Parathyroid adenoma (tissue), 2 donors: ENCODE data around the gene TENT5C.

Experiments used
- H2AFZ ChIP-seq: fragments of 300-600 bp; sonication (generic); one replicate; pipeline ENCODE4 v1.7.0; 2017; ENCODE audit warnings: antibody characterized with exemption, mild to moderate bottlenecking
- H3K27ac ChIP-seq: fragments of 300-600 bp; sonication (generic); one replicate; pipeline ENCODE4 v1.7.0; 2017
- H3K27me3 ChIP-seq: fragments of 300-600 bp; sonication (generic); one replicate; pipeline ENCODE4 v1.7.0; 2017; ENCODE audit warnings: low read length; ENCODE audit not compliant: control insufficient read depth, insufficient read depth
- H3K36me3 ChIP-seq: fragments of 300-600 bp; sonication (generic); one replicate; pipeline ENCODE4 v1.7.0; 2017; ENCODE audit warnings: low read length; ENCODE audit not compliant: control insufficient read depth, insufficient read depth
- H3K4me1 ChIP-seq: fragments of 300-600 bp; sonication (generic); one replicate; pipeline ENCODE4 v1.7.0; 2017; ENCODE audit warnings: control low read depth
- H3K4me2 ChIP-seq: fragments of 300-600 bp; sonication (generic); one replicate; pipeline ENCODE4 v1.7.0; 2017; ENCODE audit warnings: low read length
- H3K4me3 ChIP-seq: fragments of 300-600 bp; sonication (generic); one replicate; pipeline ENCODE4 v1.7.0; 2017; ENCODE audit warnings: low read depth, low read length
- H3K79me2 ChIP-seq: fragments of 300-600 bp; sonication (generic); one replicate; pipeline ENCODE4 v1.7.0; 2017; ENCODE audit warnings: control low read depth
- H3K9ac ChIP-seq: fragments of 300-600 bp; sonication (generic); one replicate; pipeline ENCODE4 v1.7.0; 2017; ENCODE audit warnings: mild to moderate bottlenecking
- H3K9me3 ChIP-seq: fragments of 300-600 bp; sonication (generic); one replicate; pipeline ENCODE4 v1.7.0; 2017; ENCODE audit warnings: low read length; ENCODE audit not compliant: control insufficient read depth
- TF ChIP-seq, protein P1 (sequence below): fragments of 300-600 bp; sonication (generic); IDR thresholded peaks from one replicate; pipeline ENCODE4 v1.7.0; 2017; ENCODE audit warnings: antibody characterized with exemption, mild to moderate bottlenecking
- donor health status: primary hyperparathyroidism.

The TENT5C gene

DNA sequence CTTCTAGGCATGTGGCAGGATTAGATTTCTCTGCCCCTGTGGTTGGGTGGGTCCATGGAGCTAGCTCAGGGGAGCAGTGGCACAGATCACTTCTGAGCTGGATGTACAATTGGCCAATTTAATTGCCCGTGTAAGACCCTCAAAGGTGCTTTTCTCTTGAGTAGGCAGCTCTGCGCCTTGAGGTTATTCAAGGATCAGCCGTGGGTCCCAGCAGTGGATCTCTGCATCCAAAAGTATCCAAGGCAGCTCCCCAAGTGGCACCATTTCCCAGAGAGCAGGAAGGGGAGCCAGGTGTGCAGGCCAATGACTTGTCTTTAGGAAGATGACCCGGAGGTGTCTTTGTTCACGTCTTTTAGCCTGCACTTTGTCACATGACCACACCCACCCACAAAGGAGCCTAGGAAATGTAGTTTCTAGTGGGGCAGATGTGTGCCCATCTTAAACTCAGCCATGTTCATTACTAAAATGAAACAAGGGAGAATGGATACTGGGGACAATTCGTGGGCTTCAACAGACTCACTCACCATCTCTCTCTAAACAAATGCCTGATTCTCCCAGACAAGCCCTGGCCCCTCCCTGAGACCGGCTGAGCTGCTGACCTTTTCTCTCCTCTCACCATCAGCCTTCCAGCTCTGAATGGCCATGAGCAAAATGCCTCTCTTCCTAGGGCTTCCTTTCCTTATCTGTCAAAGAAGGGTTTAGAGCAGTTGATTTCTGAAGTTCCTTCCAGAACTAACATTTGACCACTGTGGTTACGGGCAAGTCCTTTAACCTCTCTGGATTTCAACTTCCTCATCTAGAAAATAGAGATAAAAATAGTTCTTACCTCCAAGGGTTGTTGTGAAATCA lies 41.4 kb upstream of the TENT5C start:
- H3K36me3 ChIP-seq: no peaks in the 10 kb centered on the region
- H3K4me2 ChIP-seq: no peak overlapping the region
- H3K27ac ChIP-seq: no peak overlapping the region
- peak overlapping the region; percentile 50 for H2AFZ ChIP-seq
- H3K9me3 ChIP-seq: no peaks in the 10 kb centered on the region
- TF ChIP-seq, protein P1, sequence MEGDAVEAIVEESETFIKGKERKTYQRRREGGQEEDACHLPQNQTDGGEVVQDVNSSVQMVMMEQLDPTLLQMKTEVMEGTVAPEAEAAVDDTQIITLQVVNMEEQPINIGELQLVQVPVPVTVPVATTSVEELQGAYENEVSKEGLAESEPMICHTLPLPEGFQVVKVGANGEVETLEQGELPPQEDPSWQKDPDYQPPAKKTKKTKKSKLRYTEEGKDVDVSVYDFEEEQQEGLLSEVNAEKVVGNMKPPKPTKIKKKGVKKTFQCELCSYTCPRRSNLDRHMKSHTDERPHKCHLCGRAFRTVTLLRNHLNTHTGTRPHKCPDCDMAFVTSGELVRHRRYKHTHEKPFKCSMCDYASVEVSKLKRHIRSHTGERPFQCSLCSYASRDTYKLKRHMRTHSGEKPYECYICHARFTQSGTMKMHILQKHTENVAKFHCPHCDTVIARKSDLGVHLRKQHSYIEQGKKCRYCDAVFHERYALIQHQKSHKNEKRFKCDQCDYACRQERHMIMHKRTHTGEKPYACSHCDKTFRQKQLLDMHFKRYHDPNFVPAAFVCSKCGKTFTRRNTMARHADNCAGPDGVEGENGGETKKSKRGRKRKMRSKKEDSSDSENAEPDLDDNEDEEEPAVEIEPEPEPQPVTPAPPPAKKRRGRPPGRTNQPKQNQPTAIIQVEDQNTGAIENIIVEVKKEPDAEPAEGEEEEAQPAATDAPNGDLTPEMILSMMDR: no peak
- H3K4me1 ChIP-seq: peaks cover 32% of the 10 kb centered on the region
- no peak overlapping the region for H3K9ac ChIP-seq
- no peaks in the 10 kb centered on the region for H3K79me2 ChIP-seq
- H3K27me3 ChIP-seq: no peaks in the 10 kb centered on the region
- H3K4me3 ChIP-seq: no peak overlapping the region

GRCh38 chr1:117565076-117565556 lies 40.7 kb upstream of the TENT5C start:
- Histone ChIP-seq H3K27ac (no peak overlapping the region), H2AFZ (peak overlapping the region; percentile 46), H3K4me3 (no peak overlapping the region), H3K4me1 (peaks cover 32% of the 10 kb centered on the region), H3K79me2 (no peaks in the 10 kb centered on the region), H3K9ac (no peak overlapping the region), H3K27me3 (no peaks in the 10 kb centered on the region), H3K9me3 (no peaks in the 10 kb centered on the region), H3K36me3 (no peaks in the 10 kb centered on the region), H3K4me2 (no peak overlapping the region)
- TF ChIP-seq, protein P1: no peak

- Histone ChIP-seq H3K4me3 (no peak overlapping the region), H3K36me3 (no peaks in the 10 kb centered on the region), H3K79me2 (no peaks in the 10 kb centered on the region), H3K9me3 (no peaks in the 10 kb centered on the region), H3K9ac (no peak overlapping the region), H3K4me1 (peaks cover 28% of the 10 kb centered on the region), H3K27ac (peak overlapping the region; percentile 11), H3K4me2 (no peak overlapping the region), H3K27me3 (no peaks in the 10 kb centered on the region), H2AFZ (peak overlapping the region; percentile 46)
- TF ChIP-seq, protein P1: no peak
Measured at GRCh38 chr1:117565745-117566455, 39.9 kb upstream of the TENT5C start.

DNA sequence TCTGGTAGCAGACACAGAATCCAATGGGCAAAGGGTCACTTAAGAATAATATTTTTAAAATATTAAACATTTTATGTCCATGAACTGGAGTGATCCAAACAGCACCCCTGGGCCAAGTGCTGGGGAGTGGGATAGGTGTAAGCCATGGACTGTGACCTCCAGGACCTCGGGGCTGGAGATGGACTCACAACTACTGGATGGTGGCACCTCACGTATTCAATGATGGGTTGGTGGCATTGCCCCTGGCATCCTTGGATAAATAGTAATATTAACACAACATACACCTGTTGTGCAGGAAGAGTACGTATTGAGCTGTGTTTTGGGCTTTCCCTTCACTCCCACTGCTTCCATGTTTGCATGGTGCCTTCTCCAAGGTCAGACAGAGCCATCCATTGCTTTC lies 39.3 kb upstream of the TENT5C start:
- Histone ChIP-seq H3K79me2 (no peaks in the 10 kb centered on the region), H3K36me3 (no peaks in the 10 kb centered on the region), H3K27ac (no peak overlapping the region), H3K4me3 (no peak overlapping the region), H3K27me3 (no peaks in the 10 kb centered on the region), H2AFZ (no peak overlapping the region), H3K4me2 (no peak overlapping the region), H3K4me1 (peaks cover 28% of the 10 kb centered on the region), H3K9ac (no peak overlapping the region), H3K9me3 (no peaks in the 10 kb centered on the region)
- TF ChIP-seq, protein P1: no peak
